Measurements from ENCODE around the gene RAB40AL. TPM values are rescaled to one million over a fixed set of nuclear protein-coding genes. Genes with fewer than 3 reads are reported as not detected.

RAB40AL gene, protein sequence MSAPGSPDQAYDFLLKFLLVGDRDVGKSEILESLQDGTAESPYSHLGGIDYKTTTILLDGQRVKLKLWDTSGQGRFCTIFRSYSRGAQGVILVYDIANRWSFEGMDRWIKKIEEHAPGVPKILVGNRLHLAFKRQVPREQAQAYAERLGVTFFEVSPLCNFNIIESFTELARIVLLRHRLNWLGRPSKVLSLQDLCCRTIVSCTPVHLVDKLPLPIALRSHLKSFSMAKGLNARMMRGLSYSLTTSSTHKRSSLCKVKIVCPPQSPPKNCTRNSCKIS
- 0.30 and 0.69 TPM in 2 replicates for total RNA-seq

GRCh38 chrX:102936972-102937371 is at the start of gene RAB40AL:
Gene RAB40AL (plus strand): TSS chrX:102937272. CDS start chrX:102937319, 47 bp downstream.

Other genes starting within 250 kb of the RAB40AL start
- 20.1 and 25.5 TPM in 2 replicates for gene GPRASP2, start 224.8 kb upstream of the RAB40AL start, total RNA-seq
- 5.4 and 5.6 TPM in 2 replicates for gene GPRASP3, start 216.5 kb upstream of the RAB40AL start, total RNA-seq
- 0.89 and 3.8 TPM in 2 replicates for gene BEX1, start 126.9 kb downstream of the RAB40AL start, total RNA-seq
- gene NXF3, start 155.9 kb downstream of the RAB40AL start, total RNA-seq: not detected in 2 replicates

Measured in smooth muscle cell of the umbilical artery (primary cell).